Neural crest cell (in vitro differentiated cells): ENCODE measurements around the gene NBR1. TPM values are rescaled to one million over a fixed set of nuclear protein-coding genes. Genes with fewer than 3 reads are reported as not detected.
"Not testable (repeated sequence)": the region's sequence is repeated elsewhere in the genome, so short reads cannot be mapped to it uniquely, and the experiment has no call there.

ENCODE experiments used
- DNase-seq: peaks from one replicate; pipeline ENCODE4 v3.0.0; 2021; ENCODE audit warnings: low read depth, mixed read lengths, low spot score
- H3K27ac Mint-ChIP-seq: one replicate; pipeline ENCODE4 v1.8.0; 2021; ENCODE audit warnings: mild to moderate bottlenecking, mixed read lengths; ENCODE audit not compliant: unreplicated experiment
- H3K27me3 Mint-ChIP-seq: 2 replicates; pipeline ENCODE4 v1.8.0; 2021; ENCODE audit warnings: low read depth, mild to moderate bottlenecking, mixed read lengths
- H3K36me3 Mint-ChIP-seq: 2 replicates; pipeline ENCODE4 v1.8.0; 2021; ENCODE audit warnings: low read depth, mild to moderate bottlenecking, mixed read lengths
- H3K4me1 Mint-ChIP-seq: 2 replicates; pipeline ENCODE4 v1.8.0; 2021; ENCODE audit warnings: mixed read lengths
- H3K4me3 Mint-ChIP-seq: one replicate; pipeline ENCODE4 v1.8.0; 2021; ENCODE audit warnings: mild to moderate bottlenecking, mixed read lengths
- H3K9me3 Mint-ChIP-seq: 2 replicates; pipeline ENCODE4 v1.8.0; 2021; ENCODE audit warnings: mixed read lengths
- total RNA-seq: library from RNA; stranded (reverse); gene quantifications from 2 replicates; pipeline ENCODE4 v1.2.1, GENCODE V29; 2021
- TF ChIP-seq, protein P1 (sequence below): fragments of 200-600 bp; sonication (generic); conservative IDR thresholded peaks from 2 replicates; pipeline ENCODE4 v1.5.0; 2021; ENCODE audit warnings: antibody characterized with exemption, mild to moderate bottlenecking

NBR1 gene
- total RNA-seq, 1 donor from 2014 or later = 33.7 TPM

DNA sequence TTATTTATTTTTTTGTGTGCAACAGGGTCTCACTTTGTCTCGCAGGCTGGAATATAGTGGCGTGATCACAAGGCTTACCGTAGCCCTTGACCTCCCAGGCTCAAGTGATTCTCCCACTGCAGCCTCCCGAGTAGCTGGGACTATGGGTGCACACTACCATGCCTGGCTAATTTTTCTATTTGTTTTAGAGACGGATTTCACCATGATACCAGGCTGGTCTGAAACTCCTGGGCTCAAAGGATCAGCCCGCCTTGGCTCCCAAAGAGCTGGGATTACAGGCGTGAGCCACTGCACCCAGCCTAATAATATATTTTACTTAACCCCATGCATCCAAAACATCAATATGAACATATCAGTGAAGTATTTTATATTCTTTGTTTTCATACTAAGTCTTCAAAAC, 55.4 kb downstream of the NBR1 start:
- H3K36me3 Mint-ChIP-seq = no peaks in the 10 kb centered on the region
- TF ChIP-seq, protein P1, sequence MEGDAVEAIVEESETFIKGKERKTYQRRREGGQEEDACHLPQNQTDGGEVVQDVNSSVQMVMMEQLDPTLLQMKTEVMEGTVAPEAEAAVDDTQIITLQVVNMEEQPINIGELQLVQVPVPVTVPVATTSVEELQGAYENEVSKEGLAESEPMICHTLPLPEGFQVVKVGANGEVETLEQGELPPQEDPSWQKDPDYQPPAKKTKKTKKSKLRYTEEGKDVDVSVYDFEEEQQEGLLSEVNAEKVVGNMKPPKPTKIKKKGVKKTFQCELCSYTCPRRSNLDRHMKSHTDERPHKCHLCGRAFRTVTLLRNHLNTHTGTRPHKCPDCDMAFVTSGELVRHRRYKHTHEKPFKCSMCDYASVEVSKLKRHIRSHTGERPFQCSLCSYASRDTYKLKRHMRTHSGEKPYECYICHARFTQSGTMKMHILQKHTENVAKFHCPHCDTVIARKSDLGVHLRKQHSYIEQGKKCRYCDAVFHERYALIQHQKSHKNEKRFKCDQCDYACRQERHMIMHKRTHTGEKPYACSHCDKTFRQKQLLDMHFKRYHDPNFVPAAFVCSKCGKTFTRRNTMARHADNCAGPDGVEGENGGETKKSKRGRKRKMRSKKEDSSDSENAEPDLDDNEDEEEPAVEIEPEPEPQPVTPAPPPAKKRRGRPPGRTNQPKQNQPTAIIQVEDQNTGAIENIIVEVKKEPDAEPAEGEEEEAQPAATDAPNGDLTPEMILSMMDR = no peak
- H3K4me1 Mint-ChIP-seq = no peaks in the 10 kb centered on the region
- no peaks in the 10 kb centered on the region for H3K27me3 Mint-ChIP-seq
- H3K27ac Mint-ChIP-seq = no peak overlapping the region
- no peak overlapping the region for H3K4me3 Mint-ChIP-seq
- no peaks in the 10 kb centered on the region for H3K9me3 Mint-ChIP-seq
- no peak for DNase-seq

DNA sequence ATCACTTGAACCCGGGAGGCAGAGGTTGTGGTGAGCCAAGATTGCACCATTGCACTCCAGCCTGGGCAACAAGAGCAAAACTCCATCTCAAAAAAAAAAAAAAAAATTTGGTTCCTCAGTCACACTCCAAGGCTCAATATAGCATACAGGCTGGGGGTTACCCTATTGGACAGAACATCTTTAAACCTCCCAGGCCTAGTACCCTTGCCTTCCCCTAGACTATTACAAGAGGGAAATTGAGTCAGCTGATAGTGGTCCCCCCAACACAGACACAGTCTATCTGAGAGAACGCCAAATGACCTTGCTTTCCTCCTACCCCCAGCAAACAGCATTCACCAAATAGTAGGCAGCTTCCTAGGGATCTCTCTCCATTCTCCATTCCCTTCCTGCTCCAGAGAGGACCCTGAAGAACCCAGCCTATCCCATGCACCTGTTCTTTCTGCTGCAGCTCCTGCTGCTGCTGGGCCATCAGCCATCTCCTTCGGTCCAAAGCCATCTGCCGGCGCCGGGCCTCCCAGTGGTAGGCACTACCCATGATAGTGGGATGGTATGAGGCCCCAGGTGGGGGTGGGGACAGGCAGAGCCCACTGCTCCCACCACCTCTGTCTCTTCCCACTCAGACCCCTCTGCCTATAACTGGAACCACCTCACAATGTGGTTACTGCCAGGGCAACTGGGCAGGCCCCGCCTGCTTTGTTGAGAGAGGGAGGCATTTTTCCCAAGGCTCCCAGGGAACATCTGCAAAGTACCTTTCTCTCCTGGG, 57.2 kb downstream of the NBR1 start, which contains the start of gene CCDC200:
Gene CCDC200 (minus strand): TSS at position 604 of the 763 bp plus-strand sequence. CDS start 69 bp downstream, at position 535.
- not testable (repeated sequence) for H3K4me3 Mint-ChIP-seq, H3K4me1 Mint-ChIP-seq, DNase-seq, H3K27ac Mint-ChIP-seq, H3K27me3 Mint-ChIP-seq, H3K9me3 Mint-ChIP-seq, H3K36me3 Mint-ChIP-seq

- DNase-seq, H3K27me3 Mint-ChIP-seq, H3K36me3 Mint-ChIP-seq, H3K4me3 Mint-ChIP-seq, H3K4me1 Mint-ChIP-seq, H3K27ac Mint-ChIP-seq, H3K9me3 Mint-ChIP-seq: not testable (repeated sequence)
Measured at GRCh38 chr17:43231205-43232020, 60.4 kb downstream of the NBR1 start.

DNA sequence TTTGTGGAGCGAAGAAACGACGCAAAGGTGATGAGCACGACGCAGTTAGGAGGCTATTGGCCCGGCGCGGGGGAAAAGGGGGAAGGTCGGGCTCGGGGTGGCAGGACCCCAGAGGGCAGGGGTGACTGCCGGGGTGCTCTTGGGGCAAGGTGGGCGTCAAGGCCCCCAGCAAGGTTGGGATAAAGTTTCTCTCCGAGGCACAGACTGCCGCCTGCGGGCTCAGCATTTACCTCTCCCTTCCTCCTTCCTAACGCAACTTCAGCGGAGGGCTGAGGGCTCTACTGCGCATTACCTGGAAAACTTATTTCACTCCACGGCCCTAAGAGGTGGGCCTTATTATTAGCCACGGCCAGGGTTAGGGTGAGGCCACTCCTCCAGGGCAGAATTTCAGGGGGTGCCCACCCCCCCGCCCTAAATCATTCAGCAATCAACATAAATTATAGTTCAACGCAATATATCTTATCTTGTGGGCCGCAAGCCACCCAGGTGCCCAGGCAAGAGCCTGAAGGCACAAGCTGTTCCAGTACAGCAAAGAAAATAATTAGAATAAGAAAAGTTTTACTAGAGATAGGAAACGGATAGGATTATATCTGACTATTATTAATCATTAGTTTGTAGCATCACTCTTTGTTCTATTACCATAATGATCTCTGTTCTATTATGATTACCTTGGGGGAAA, 61.1 kb downstream of the NBR1 start:
- H3K27me3 Mint-ChIP-seq, H3K36me3 Mint-ChIP-seq, H3K27ac Mint-ChIP-seq, H3K9me3 Mint-ChIP-seq, H3K4me1 Mint-ChIP-seq: not testable (repeated sequence)
- DNase-seq = peak; percentile 58
- peak overlapping the region; percentile 68 for H3K4me3 Mint-ChIP-seq

DNA sequence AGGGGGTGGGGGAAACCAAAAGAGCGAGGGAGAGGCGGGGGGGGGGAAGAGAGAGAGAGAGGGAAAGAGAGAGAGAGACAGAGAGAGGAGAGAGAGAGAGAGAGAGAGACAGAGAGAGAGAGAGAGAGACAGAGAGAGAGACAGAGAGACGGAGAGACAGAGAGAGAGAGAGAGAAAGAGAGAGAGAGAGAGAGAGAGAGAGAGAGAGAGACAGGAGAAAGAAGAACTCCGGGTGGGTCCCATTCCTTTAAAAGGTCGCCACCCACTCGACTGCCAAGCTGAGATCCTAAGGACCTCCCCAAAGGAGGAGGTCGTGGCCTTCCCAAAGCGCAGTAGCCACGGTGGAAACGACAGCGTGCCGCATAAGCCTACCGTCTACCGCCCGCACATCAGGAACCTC, 62.2 kb downstream of the NBR1 start:
- H3K36me3 Mint-ChIP-seq, H3K9me3 Mint-ChIP-seq, H3K27ac Mint-ChIP-seq, H3K4me1 Mint-ChIP-seq, H3K4me3 Mint-ChIP-seq, H3K27me3 Mint-ChIP-seq, DNase-seq: not testable (repeated sequence)

DNA sequence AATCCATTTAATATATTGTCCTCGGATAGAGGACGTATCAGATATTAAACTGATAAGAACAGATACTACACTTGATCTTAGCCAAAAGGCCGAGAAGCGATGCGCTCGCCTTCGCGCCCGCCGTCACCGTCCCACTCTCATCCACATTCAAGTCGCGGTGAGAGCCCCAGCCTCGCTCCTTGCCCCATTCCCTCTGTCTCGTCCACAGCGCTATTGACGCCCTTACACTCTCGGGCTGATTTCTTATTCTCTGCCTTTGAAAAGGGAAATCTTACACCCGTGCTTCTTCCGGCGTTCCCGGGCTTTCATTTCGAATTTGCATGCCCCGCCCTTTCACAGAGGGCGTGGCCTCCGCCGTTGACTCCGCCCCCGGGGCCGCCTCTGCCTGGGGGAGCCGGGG, 62.9 kb downstream of the NBR1 start, which contains the start of gene RNU2-1:
Gene RNU2-1 (minus strand): TSS at position 101 of the 400 bp plus-strand sequence.
- not testable (repeated sequence) for H3K27ac Mint-ChIP-seq, DNase-seq, H3K36me3 Mint-ChIP-seq, H3K27me3 Mint-ChIP-seq, H3K9me3 Mint-ChIP-seq, H3K4me1 Mint-ChIP-seq, H3K4me3 Mint-ChIP-seq

DNA sequence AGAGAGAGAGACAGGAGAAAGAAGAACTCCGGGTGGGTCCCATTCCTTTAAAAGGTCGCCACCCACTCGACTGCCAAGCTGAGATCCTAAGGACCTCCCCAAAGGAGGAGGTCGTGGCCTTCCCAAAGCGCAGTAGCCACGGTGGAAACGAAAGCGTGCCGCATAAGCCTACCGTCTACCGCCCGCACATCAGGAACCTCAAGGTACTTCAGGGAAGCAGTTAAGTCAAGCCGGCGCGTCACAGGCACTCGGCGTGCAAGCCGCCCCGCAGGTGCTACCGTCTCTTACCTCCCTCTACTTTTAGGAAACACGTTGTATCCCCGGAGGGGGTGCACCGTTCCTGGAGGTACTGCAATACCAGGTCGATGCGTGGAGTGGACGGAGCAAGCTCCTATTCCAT, 68.6 kb downstream of the NBR1 start:
- not testable (repeated sequence) for DNase-seq, H3K4me1 Mint-ChIP-seq, H3K27ac Mint-ChIP-seq, H3K27me3 Mint-ChIP-seq, H3K4me3 Mint-ChIP-seq, H3K36me3 Mint-ChIP-seq, H3K9me3 Mint-ChIP-seq

DNA sequence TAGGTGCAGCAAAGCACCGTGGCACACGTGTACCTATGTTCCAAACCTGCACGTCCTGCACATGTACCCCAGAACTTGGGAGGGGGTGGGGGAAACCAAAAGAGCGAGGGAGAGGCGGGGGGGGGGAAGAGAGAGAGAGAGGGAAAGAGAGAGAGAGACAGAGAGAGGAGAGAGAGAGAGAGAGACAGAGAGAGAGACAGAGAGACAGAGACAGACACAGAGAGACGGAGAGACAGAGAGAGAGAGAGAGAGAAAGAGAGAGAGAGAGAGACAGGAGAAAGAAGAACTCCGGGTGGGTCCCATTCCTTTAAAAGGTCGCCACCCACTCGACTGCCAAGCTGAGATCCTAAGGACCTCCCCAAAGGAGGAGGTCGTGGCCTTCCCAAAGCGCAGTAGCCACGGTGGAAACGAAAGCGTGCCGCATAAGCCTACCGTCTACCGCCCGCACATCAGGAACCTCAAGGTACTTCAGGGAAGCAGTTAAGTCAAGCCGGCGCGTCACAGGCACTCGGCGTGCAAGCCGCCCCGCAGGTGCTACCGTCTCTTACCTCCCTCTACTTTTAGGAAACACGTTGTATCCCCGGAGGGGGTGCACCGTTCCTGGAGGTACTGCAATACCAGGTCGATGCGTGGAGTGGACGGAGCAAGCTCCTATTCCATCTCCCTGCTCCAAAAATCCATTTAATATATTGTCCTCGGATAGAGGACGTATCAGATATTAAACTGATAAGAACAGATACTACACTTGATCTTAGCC, 69.8 kb downstream of the NBR1 start:
- H3K27ac Mint-ChIP-seq, H3K36me3 Mint-ChIP-seq, DNase-seq: not testable (repeated sequence)

GRCh38 chr17:43246456-43246855, 75.4 kb downstream of the NBR1 start:
- DNase-seq, H3K27ac Mint-ChIP-seq, H3K4me3 Mint-ChIP-seq, H3K27me3 Mint-ChIP-seq, H3K36me3 Mint-ChIP-seq, H3K4me1 Mint-ChIP-seq, H3K9me3 Mint-ChIP-seq: not testable (repeated sequence)

More for the DNA sequence above, 69.8 kb downstream of the NBR1 start:
- not testable (repeated sequence) for H3K27me3 Mint-ChIP-seq, H3K4me3 Mint-ChIP-seq, H3K9me3 Mint-ChIP-seq, H3K4me1 Mint-ChIP-seq
